HG03095 (cell line): ENCODE measurements around the gene UBE2D2.

Experiments
- ATAC-seq: cut with Tn5 transposase; IDR thresholded peaks from one replicate; pipeline ENCODE4 v1.9.1; 2021; ENCODE audit warnings: moderate library complexity; ENCODE audit not compliant: unreplicated experiment

The UBE2D2 gene

DNA sequence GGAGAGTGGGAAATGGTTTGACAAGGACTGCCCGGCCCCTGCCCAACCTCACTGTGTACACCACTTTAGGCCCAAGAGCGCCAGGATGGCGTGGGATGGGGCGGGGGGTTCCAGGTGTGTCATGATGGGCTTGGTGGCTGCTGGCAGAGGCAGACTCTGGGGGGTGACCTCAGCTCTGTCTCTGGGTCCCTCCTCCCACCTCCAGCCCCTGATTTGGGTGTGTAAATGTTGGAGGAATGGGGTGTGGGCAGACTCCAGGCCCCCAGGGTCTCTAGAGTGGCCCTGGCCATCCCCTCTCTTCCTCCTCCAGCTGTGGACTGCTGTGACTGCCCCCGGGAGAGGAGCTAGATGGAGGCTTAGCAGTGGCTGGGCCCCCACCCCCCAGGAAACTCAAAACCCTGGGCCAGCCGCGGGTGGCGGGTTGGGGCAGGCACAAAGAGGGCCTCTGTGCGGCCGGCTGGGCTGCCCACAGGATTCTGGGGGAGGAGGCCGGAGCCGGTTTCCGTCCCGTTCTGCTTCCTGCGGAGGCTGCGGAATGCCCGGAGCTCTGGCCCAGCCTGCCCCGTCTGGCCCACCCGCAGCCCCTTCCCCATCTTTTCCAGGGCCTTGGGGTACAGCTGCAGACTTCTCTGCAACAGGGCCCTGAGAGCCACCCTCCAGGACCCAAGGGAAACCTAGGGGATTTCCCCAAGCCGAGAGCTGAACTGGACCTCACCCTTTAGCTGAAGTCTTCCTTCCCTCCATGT is 110.1 kb downstream of the UBE2D2 start:
- ATAC-seq: no peak

DNA sequence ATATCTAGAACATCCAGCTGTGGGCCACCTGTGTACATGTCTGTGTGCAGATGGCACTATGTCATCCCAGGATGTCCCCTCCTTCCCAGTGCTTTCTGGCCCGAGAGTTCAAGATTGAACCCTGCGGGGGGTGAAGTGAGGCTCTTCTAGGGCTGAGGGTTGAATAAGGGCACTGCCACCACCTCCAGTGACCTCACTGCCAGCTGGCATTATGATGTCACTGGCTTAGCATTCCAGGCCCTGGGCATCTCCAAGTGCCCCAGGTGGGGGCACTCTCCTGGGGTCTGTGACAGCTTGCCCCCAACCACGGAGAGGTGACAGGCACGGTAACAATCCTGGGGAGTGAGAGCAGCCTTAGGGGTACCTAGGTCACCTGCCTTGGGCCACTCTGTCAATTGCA is 114.1 kb downstream of the UBE2D2 start:
- no peak for ATAC-seq

DNA sequence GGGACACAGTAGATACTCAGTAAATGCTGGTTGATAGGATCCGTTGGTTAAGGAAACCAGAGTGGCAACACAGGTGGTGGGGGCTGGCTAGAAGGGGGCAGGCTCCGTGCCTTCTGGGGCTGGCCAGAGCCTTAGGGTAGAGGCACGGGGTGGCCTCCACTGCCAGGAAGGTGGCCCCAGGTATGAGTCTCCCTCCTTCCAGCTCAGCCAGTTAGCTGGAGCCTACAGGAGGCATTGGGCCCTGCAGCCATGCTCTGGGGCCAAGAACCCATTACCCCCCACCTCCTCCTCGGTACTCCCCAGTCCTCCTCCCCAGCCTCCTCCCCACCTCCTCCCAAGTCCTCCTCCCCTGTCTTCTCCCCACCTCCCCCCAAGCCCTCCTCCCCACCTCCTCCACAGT is 114.7 kb downstream of the UBE2D2 start:
- ATAC-seq: no peak

DNA sequence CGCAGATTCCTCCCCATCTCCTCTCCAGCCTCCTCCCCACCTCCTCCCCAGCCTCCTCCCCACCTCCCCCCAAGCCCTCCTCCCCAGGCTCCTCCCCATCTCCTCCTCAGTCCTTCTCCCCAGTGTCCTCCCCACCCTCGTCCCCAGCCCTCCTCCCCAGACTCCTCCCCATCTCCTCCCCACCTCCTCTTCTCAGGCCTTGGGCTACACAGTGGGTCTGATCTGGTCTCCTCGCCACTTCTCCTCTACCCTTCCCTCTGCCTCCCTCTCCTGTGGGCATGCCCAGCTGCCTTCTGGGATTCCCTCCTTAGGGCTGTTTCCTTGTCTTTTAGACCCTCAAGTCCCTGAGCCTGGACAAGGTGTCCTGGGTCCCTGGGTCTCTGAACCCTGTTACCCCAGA is 115.3 kb downstream of the UBE2D2 start:
- no peak for ATAC-seq

DNA sequence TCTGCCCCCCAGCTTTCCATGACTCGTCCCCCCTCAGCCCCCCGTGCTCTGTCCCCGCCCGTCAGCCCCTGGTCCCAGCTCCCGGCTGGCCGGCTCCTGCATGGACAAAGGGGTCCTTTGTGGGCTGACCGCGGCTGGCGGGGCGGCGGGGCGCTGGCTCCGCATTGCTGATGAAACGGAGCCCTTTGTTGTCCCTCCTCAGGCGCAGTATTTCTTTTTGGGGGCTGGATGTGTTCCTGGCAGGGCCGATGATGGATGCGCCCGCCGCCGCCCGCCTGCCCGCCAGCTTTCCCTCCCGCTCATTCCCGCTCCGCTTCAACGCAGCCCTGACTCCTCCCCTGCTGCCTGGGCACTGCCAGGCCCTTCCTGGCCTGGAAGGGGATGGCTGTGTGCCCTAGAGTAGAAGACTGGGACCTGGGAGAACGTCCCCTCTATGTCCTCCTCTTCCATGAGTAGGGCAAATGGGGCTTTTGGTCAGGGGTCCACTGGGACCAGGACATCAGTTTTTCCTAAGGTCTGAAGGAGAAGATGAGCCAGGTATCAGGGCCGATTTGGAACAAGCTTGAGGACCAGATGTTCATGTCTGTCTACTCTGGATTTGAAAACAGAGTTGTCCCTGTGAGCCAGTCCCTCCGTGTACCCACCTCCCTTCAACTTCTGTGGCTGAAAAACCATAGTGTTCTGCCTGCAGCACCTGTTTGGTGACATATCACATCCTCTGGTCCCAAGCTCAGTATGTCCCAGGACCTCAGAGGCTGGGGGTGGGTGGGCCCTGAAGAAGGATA is 116.0 kb downstream of the UBE2D2 start:
- no peak for ATAC-seq
